AG08395 (cell line): ENCODE data around the gene NTM.
"Not testable (repeated sequence)": the region's sequence is repeated elsewhere in the genome, so short reads cannot be mapped to it uniquely, and the experiment has no call there.

Experiments used
- DNase-seq: peaks from one replicate; pipeline ENCODE4 v3.0.0; 2012; ENCODE audit warnings: mixed read lengths, low spot score

NTM gene

GRCh38 chr11:131463649-131464425 is 93.4 kb downstream of the NTM start:
- DNase-seq, result no peak

GRCh38 chr11:131464461-131464860 is 94.0 kb downstream of the NTM start:
- DNase-seq, result no peak

GRCh38 chr11:131465039-131465438 is 94.6 kb downstream of the NTM start:
- no peak for DNase-seq

- DNase-seq, result no peak
These were observed 95.3 kb downstream of the NTM start for GRCh38 chr11:131465746-131466145.

- peak; percentile 6 for DNase-seq
These were observed 97.4 kb downstream of the NTM start for GRCh38 chr11:131467645-131468394.

GRCh38 chr11:131468565-131468964 is 98.2 kb downstream of the NTM start:
- no peak for DNase-seq

- DNase-seq, result no peak
These were observed 100.0 kb downstream of the NTM start for GRCh38 chr11:131470216-131470925.

GRCh38 chr11:131471976-131472375 is 101.6 kb downstream of the NTM start:
- no peak for DNase-seq

GRCh38 chr11:131474947-131475346 is 104.5 kb downstream of the NTM start:
- no peak for DNase-seq

- no peak for DNase-seq
These were observed 105.9 kb downstream of the NTM start for GRCh38 chr11:131476266-131476665.

GRCh38 chr11:131478341-131478740 is 107.9 kb downstream of the NTM start:
- no peak for DNase-seq

- no peak for DNase-seq
These were observed 110.9 kb downstream of the NTM start for GRCh38 chr11:131481303-131481702.

- DNase-seq, result no peak
These were observed 111.6 kb downstream of the NTM start for GRCh38 chr11:131481971-131482370.

- no peak for DNase-seq
These were observed 113.0 kb downstream of the NTM start for GRCh38 chr11:131483453-131483852.

GRCh38 chr11:131483877-131484276 is 113.5 kb downstream of the NTM start:
- no peak for DNase-seq

- DNase-seq, result peak; percentile 41
These were observed 115.7 kb downstream of the NTM start for GRCh38 chr11:131486100-131486499.

- no peak for DNase-seq
These were observed 116.7 kb downstream of the NTM start for GRCh38 chr11:131486937-131487635.

GRCh38 chr11:131488238-131488637 is 117.8 kb downstream of the NTM start:
- DNase-seq, result no peak

- DNase-seq, result no peak
These were observed 121.1 kb downstream of the NTM start for GRCh38 chr11:131491503-131491902.

- no peak for DNase-seq
These were observed 125.0 kb downstream of the NTM start for GRCh38 chr11:131495423-131495822.

- DNase-seq, result not testable (repeated sequence)
These were observed 127.3 kb downstream of the NTM start for GRCh38 chr11:131497686-131498085.

GRCh38 chr11:131498631-131499160 is 128.3 kb downstream of the NTM start:
- DNase-seq, result no peak
